ENCODE results near the gene KCNK5. TPM values are rescaled to one million over a fixed set of nuclear protein-coding genes. Genes with fewer than 3 reads are reported as not detected.

Gene KCNK5
- total RNA-seq, 2 experiments from 2014 or later: 25.0 to 25.9 TPM

DNA sequence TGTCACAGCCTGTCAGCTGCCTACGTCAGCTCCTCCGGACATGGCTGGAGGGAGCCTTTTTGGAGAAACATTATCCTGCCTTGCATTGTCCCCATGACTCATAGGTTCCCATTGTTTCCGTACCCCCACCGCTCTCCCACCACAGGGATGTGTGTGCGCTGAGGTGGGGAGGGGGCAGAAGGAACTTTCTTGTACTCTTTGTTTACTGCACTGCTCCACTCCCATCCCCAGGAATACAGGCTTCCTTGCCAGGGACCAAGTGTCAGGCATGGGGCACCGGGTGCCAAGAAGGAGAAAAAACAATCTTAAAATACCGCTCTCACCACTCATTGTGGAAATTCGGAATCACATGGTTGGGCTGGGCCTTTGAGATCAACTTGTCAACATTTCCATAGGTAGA is 51.0 kb downstream of the KCNK5 start:
- peaks cover 10% of the 10 kb centered on the region for H3K36me3 Mint-ChIP-seq (ENCODE audit: low read depth)
- TF ChIP-seq, protein P1, sequence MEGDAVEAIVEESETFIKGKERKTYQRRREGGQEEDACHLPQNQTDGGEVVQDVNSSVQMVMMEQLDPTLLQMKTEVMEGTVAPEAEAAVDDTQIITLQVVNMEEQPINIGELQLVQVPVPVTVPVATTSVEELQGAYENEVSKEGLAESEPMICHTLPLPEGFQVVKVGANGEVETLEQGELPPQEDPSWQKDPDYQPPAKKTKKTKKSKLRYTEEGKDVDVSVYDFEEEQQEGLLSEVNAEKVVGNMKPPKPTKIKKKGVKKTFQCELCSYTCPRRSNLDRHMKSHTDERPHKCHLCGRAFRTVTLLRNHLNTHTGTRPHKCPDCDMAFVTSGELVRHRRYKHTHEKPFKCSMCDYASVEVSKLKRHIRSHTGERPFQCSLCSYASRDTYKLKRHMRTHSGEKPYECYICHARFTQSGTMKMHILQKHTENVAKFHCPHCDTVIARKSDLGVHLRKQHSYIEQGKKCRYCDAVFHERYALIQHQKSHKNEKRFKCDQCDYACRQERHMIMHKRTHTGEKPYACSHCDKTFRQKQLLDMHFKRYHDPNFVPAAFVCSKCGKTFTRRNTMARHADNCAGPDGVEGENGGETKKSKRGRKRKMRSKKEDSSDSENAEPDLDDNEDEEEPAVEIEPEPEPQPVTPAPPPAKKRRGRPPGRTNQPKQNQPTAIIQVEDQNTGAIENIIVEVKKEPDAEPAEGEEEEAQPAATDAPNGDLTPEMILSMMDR (IDR thresholded peaks at IDR 0.05): no peak
- no peaks in the 10 kb centered on the region for H3K27me3 Mint-ChIP-seq
- no peak overlapping the region for H3K27ac Mint-ChIP-seq
- CTCF ChIA-PET: interaction anchor here (0.8 to 1.2 kb wide), 2 partner anchors 11 to 12 kb away, joined by 3 to 4 read pairs; no protein-coding TSS in a partner anchor
- no peak overlapping the region for H3K4me3 Mint-ChIP-seq
- no peaks in the 10 kb centered on the region for H3K4me1 Mint-ChIP-seq (ENCODE audit: low read depth)
- no peak for ATAC-seq
- H3K9me3 Mint-ChIP-seq: peaks cover 11% of the 10 kb centered on the region
- intact Hi-C loops (cut with micrococcal nuclease): no loop called here
- POLR2A ChIA-PET: no interaction called here
- no peak for DNase-seq

DNA sequence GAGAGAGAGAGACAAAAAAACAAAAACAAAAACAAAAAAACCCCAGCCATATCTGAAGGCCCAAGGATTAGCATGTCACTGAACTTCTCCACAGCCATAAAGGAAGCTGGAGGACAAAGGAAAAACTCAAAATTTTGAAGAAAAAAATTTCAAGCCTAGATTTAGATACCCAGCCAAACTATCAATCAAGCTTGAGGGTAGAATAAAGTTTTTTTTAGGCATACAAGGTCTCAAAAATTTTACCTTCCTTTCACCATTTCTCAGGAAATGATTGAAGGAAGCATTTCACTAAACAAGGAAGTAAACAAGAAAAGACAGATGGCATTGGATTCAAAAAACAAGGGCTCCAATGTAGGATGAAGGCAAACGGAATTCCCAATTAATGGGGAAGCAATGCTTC is 52.1 kb downstream of the KCNK5 start:
- H3K4me1 Mint-ChIP-seq (ENCODE audit: low read depth): no peaks in the 10 kb centered on the region
- no peaks in the 10 kb centered on the region for H3K27me3 Mint-ChIP-seq
- H3K9me3 Mint-ChIP-seq: peaks cover 11% of the 10 kb centered on the region
- ATAC-seq: no peak
- ChIA-PET CTCF (interaction anchor here (0.8 to 1.8 kb wide), 2 partner anchors 10 to 126 kb away, joined by 6 read pairs; no protein-coding TSS in a partner anchor), POLR2A (no interaction called here)
- DNase-seq: no peak
- H3K36me3 Mint-ChIP-seq (ENCODE audit: low read depth): peaks cover 10% of the 10 kb centered on the region
- TF ChIP-seq, protein P1 (IDR thresholded peaks at IDR 0.05): no peak
- H3K27ac Mint-ChIP-seq: no peak overlapping the region
- intact Hi-C loops (cut with micrococcal nuclease): no loop called here
- no peak overlapping the region for H3K4me3 Mint-ChIP-seq

DNA sequence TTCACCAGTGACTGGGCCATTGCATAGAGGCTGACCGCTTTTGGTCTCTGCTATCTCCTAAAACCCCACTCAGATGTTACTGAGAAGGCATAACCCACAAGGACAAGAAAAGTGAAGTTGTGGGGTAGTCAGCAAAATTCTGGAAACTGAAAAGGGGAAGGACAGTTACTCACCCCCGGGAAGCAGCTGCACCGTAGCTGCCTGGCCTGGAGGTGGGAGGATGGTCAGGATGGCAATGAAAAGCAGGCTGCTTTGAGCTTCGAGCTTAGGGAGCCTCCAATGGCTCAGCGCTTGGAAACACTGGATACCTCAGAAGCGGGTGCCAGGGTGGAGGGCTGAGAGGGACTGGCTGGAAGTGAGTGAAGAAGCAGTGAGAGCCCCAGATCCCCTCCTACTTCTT is 56.0 kb downstream of the KCNK5 start:
- CTCF ChIA-PET: interaction anchor here (1.1 kb wide), 1 partner anchor 130 kb away, joined by 6 read pairs; no protein-coding TSS in a partner anchor
- Mint-ChIP-seq H3K36me3 (ENCODE audit: low read depth) (peaks cover 8% of the 10 kb centered on the region), H3K27ac (no peak overlapping the region), H3K27me3 (no peaks in the 10 kb centered on the region), H3K4me3 (no peak overlapping the region), H3K4me1 (ENCODE audit: low read depth) (peaks cover 3% of the 10 kb centered on the region), H3K9me3 (peaks cover 13% of the 10 kb centered on the region)
- TF ChIP-seq, protein P1 (IDR thresholded peaks at IDR 0.05): no peak
- intact Hi-C loops (cut with micrococcal nuclease): no loop called here
- DNase-seq (no peak), ATAC-seq (no peak)
- POLR2A ChIA-PET: no interaction called here

DNA sequence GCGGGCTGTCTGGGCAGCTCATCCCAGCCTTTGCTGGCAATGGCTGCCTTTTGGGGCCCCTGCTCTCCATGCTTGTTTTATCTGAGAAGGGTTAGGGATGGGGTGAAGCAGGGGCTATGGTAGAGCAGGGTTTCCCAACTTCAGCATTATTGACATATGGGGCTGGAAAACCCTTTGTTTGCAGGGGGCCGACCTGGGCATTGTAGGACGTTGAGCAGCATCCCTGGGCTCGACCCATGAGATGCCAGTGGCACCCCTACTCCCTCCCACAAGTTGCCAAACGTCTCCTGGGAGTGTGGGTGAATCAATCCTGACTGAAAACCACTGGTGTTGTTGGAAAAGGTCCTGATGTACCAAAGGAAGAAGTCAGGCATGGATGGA is 56.9 kb downstream of the KCNK5 start:
- CTCF ChIA-PET: interaction anchor here (9.9 kb wide), 1 partner anchor 132 kb away, joined by 321 read pairs; no protein-coding TSS in a partner anchor
- H3K4me3 Mint-ChIP-seq: no peak overlapping the region

More for the DNA sequence above, 56.9 kb downstream of the KCNK5 start:
- Mint-ChIP-seq H3K27ac (no peak overlapping the region), H3K4me1 (ENCODE audit: low read depth) (peaks cover 3% of the 10 kb centered on the region), H3K27me3 (no peaks in the 10 kb centered on the region), H3K36me3 (ENCODE audit: low read depth) (peaks cover 5% of the 10 kb centered on the region), H3K9me3 (peaks cover 9% of the 10 kb centered on the region)
- DNase-seq (no peak), ATAC-seq (no peak)
- TF ChIP-seq, protein P1 (IDR thresholded peaks at IDR 0.05): no peak
- intact Hi-C loops (cut with micrococcal nuclease): no loop called here
- POLR2A ChIA-PET: no interaction called here

Measured in activated CD8-positive, alpha-beta T cell treated with anti-CD3 and anti-CD28 coated beads for 36 hours (primary cell).